HG02840 (cell line): ENCODE data around the gene COX7A2.

Source experiments
- ATAC-seq: cut with Tn5 transposase; IDR thresholded peaks from one replicate; pipeline ENCODE4 v1.9.1; 2021; ENCODE audit warnings: mild to moderate bottlenecking, moderate library complexity, moderate number of reproducible peaks; ENCODE audit not compliant: unreplicated experiment, low FRiP score

COX7A2 gene

DNA sequence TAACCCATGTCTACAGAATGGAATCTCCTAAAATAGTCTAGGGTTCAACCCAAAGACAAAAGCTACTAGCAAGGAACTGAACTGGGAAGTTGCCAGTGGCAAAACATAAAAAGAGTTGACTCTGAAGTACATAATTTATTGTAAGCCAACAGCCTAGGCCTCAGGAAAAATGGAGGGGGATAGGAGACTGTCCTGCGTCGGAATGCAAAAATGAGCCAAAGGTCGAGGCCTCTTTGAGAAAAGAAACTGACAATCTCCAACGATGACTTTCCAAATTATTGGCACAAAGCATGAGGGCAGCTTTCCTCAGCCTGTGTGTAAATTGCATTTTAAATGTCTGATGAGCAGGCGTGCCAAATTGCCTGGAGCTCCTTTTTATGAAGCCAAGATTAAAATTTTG is 39.9 kb downstream of the COX7A2 start:
- ATAC-seq, result no peak

GRCh38 chr6:75202676-75203131 is 40.9 kb downstream of the COX7A2 start:
- ATAC-seq, result no peak

DNA sequence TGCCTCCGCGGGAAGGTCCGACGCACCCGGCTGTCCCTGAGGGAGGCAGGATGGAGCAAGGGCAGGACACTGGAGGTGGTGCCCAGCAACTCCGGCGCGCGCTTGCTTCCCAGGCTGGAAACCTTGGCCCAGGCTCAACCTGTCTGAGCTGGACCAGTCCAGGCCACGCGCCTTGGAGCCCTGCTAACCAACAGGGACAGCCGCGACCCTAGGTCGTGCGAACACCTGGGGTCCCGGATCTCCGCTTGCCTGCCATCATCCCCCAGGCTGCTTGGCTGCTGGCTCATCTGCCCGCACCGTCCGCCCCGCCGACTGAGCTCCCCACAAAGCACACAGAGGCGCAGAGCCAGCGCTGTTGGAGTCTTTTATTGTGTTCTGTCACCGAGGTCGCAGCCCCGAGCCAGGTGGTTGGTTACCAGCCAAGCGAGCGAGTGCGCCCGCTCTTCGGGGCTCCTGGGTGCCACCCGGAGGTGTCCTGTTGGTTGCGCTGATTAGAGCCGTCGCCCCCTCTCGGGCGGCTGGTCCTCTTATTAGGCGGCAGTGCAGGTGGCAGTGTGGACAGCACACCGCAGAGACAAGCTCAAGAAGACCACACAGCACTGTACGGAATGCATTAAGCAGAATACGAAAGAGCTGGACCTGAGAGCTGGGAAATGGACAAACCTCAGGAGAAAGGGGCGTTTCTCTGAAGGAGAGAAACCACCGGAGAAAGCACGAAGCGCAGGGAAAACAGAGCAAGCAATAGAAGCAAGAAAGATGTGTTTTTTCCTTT is 41.5 kb downstream of the COX7A2 start:
- no peak for ATAC-seq

GRCh38 chr6:75201021-75201420 is 42.6 kb downstream of the COX7A2 start:
- no peak for ATAC-seq

DNA sequence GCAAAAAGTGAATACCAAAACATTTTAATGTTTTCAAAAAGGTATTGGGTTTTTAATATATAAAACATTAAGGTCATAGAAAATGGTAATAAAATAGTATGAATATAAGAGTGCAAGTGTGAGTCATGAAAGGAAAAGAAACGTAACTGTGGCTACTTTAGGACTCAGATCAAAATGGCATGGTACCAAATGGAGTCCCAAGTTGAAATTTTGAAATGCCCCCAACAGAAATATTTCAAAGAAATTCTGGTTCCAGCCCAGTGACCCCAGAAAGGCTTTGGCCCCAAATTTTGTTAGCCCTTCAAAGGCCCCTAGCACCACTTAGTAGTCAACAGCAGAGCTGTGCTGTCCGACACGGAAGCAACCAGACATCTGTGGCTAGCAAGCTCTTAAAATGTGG is 43.7 kb downstream of the COX7A2 start:
- no peak for ATAC-seq

- no peak for ATAC-seq
Observed at GRCh38 chr6:75196081-75196687, 47.4 kb downstream of the COX7A2 start.

DNA sequence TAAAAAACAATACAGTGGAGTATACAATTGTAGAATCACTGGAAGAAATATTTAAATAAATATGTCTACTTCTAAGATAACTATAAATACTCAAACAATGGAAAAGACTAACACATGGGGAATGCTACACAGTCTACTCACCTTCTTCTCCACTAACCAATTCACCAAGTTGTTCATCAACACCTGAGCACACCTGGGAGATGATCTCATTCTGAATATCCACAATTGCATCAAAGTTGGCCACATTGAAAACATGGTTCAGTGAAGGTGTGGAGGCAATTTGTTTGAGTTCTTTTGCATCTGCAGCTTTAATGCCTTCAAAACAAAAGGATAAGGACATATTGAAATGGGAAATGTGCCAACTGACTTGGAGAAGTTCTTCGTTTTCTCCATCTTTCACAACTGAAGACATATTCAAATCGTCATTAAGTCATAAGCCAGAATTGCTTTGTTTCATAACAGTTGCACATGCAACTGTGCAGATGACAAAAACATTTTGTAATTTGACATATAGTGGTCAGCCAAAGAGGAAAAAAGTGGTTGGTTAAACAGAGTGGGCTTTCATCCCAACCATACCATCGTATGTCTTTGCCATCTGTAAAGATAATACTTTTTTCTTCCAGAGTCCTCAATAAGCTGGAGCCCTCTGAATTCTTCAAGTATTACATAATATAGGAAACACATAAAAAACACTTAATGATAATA is 55.2 kb downstream of the COX7A2 start:
- ATAC-seq, result no peak
